GM19438 (cell line): ENCODE data around the gene SH3D21.

ENCODE experiments used
- ATAC-seq: cut with Tn5 transposase; IDR thresholded peaks from one replicate; pipeline ENCODE4 v1.9.1; 2021; ENCODE audit warnings: low read depth; ENCODE audit not compliant: unreplicated experiment

The SH3D21 gene

GRCh38 chr1:36328088-36328480, 21.9 kb downstream of the SH3D21 start:
- ATAC-seq, result no peak

GRCh38 chr1:36328713-36329112, 22.5 kb downstream of the SH3D21 start:
- ATAC-seq, result no peak

GRCh38 chr1:36329817-36330216, 23.6 kb downstream of the SH3D21 start:
- no peak for ATAC-seq

- no peak for ATAC-seq
These were observed 24.8 kb downstream of the SH3D21 start for GRCh38 chr1:36330940-36331339.

- ATAC-seq, result no peak
These were observed 31.7 kb downstream of the SH3D21 start for GRCh38 chr1:36337830-36338229.

- no peak for ATAC-seq
These were observed 33.0 kb downstream of the SH3D21 start for GRCh38 chr1:36339215-36339614.

GRCh38 chr1:36339615-36340014, 33.4 kb downstream of the SH3D21 start:
- no peak for ATAC-seq

DNA sequence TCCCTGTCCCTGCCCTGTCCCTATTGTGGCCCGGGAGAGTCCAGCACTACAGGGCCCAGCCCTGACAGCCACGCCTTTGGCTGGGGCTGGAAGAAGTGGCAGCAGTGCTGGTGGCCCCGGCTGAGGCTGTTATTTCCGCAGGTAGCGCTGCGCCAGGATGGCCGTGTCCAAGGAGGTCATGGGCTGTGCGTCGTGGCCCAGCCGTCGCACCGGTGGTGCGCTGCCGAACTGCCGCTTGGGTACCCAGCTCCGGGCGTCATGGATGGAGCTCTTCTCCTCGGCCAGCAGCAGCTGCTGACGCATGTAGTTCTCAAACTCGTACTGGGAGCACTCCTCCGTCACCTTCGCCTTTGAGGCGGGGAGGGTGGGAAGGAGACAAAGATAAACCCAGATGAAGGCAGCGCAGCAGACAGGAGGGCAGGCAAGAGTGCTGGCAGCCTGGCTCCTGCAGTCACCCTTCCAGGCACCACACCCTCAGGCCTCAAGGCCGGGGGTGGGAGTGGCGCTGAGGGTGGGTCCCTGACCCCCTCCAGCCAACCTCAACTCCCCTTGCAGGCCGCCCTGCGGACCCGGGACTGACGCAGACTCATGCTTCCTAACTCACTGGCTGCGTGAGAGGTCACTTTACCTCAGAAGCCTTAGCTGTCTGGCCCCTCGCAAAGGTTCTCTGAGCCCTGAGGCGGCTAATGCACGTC, 35.6 kb downstream of the SH3D21 start:
- ATAC-seq, result no peak

GRCh38 chr1:36342426-36343185, 36.4 kb downstream of the SH3D21 start:
- ATAC-seq, result no peak

DNA sequence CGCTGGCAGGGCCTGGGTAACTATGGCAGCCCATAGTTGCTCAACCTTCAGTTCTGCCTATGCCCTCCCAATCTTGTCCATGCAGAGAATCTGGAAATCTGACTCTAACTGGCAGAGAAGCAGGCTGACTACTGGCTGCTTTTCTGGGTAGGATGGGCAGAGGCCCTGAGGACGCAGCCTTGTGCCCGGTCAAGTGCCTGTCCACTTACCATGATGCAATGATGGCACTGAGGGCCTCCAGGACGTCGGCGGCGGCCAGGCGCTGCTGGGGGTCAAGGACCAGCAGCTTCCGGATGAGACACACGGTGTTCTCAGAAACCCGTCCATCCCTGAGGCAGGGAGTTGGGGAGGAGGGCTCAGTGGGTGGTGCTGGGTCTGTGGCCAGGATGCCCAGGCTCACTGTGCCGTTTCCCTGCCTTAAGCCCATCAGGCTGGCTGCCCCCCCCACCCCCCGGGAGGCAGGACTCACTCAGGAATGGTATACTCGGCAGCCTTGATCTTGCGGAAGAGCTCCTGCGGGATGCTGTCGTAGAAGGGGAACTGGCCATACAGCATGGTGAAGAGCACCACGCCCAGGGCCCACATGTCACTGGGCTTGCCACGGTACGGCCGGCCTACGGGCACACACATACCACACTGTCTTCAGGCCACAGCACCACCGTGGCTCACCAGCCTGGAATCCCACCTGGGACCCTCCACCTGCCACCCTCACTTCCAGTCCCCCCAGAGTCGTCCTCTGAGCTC, 37.7 kb downstream of the SH3D21 start:
- no peak for ATAC-seq

DNA sequence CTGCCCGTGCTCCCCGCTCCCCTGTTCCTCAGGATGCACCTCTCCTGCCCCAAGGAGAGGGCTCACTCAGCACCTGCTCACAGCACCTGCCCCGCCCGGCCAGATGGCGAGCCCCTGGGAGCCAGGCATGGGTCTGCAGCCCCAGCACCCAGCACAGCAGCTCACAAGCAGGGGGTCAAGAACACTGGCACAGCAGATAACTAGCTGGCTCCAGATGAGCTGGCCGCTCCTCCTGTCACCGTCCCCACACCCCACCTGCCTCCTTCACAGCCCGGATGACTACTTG, 38.2 kb downstream of the SH3D21 start:
- no peak for ATAC-seq

DNA sequence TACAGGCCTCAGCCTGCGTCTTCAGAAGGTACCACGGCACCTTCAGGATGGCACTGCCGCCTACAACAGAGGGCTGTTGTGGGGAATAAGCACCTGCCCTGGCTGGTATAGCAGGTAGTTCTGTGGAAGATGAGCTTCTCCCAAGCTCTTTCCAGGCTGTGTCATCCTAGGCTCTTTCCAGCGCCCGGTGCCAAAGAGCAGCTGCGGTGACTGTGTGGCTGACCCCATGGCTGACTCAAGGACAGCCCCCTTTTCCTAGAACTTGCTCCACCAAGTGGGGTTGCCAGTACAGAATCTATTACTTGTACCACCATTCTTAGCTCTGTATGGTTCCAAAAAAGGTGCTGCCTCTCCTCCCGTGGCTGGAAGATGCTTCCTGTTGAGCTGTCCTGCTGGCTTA, 39.2 kb downstream of the SH3D21 start:
- ATAC-seq, result no peak

GRCh38 chr1:36346741-36347370, 40.7 kb downstream of the SH3D21 start:
- no peak for ATAC-seq

DNA sequence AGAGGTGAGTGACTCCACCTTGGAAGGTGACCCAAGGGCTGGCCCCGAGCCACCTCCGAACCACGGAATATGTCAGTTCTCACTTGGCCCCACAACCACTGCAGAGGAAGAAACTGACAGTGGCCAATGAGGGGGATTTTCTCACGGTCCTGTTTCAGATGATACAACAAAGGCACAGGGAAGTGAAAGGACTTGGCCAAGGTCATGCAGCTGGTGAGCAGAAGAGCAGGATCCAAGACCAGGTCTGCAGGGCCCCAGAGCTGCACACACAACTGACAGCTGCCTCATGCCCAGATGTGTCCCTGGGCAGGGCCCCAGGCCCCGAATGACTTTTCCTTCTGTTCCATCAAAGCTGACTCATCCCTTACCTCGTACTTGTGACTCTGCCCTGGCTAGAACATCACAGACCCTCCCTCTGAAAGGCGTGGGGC, 43.1 kb downstream of the SH3D21 start:
- ATAC-seq, result peak; percentile 90

- ATAC-seq, result no peak
These were observed 43.7 kb downstream of the SH3D21 start for GRCh38 chr1:36349839-36350238.

DNA sequence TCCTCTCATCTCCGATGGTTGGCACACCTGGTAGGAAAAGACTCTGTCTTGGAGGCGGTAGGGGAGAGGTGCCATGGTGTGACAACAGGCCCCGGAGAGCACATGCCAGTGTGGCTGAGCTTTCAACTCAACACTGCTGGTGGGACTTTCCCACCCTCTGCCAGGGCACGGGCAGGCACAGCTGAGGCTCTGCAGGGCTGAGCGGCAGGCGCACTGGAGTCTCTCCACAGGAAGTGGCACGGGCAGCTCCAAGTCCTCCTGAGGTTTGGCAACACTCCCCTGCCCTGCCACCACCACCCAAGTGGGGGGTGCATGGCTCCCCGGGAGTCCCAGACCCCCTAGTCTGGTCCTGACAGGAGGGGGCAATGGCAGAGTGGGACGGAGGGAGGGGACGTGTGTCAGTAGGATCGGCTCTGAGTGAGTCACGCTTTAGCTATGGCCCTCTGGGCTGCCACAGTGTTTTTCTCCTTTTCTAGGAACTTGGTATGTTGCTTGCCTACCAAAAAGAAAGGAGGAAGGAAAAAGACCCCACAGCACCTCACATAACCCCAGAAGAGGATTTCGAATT, 44.6 kb downstream of the SH3D21 start:
- no peak for ATAC-seq

- ATAC-seq, result no peak
These were observed 45.2 kb downstream of the SH3D21 start for GRCh38 chr1:36351227-36351977.

- no peak for ATAC-seq
These were observed 46.1 kb downstream of the SH3D21 start for GRCh38 chr1:36352125-36352909.
